ENCODE measurements around the gene PASD1. TPM values are rescaled to one million over a fixed set of nuclear protein-coding genes. Genes with fewer than 3 reads are reported as not detected.
"Not testable (repeated sequence)": the region's sequence is repeated elsewhere in the genome, so short reads cannot be mapped to it uniquely, and the experiment has no call there.

PASD1 gene
- total RNA-seq, 2 donors from 2014 or later: not detected

DNA sequence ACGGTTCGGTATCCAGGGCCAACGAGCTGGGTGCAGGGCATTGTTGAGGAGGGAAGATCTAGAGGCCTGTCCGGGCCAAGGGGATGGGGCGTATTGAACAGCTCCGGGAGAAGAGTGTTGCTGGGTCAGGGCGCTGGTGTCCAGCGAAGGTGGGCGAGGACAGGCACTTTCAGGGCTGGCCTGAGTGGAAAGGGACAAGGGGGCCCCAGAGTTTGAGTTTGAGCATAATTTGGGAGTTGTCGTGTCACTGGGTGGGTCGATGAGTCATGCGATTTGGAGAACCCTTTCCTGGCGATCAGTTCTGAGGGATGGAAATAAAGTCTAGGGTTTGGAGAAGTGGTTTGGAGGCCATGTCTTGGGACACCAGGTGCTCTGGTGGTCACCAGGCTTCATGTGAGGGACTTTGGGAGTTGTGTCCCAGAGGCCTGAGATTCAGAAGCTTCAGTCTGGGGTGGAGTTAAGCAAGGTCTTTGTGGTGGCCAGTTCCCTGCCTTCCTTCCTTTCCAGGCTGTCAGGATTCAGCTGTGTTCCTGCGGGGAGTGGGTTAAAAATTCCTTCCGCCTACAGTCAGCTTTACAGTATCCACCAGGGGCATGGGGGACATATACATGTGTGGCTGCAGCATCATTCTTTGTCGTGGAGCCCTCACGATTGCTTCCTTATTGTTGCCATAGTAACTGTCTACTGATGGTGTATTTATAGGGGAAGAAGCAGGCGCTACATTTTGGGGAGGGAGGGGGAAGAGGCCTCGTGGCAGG is 132.3 kb downstream of the PASD1 start:
- no peak for DNase-seq
- intact Hi-C loops (cut with DNase I, micrococcal nuclease): no loop called here
- ATAC-seq: no peak

DNA sequence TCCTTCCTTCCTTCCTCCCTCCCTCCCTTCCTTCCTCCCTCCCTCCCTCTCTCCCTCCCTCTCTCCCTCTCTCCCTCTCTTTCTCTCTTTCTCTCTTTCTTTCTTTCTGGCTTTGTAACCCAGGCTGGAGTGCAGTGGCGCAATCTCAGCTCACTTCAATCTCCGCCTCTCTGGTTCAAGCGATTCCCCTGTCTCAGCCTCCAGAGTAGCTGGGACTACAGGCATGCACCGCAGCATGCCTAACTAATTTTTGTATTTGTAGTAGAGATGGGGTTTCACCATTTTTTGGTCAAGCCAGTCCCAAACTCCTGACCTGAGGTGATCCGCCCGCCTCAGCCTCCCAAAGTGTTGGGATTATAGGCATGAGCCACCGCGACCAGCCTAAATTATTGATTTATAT is 133.6 kb downstream of the PASD1 start:
- DNase-seq; ATAC-seq; intact Hi-C loops (cut with DNase I, micrococcal nuclease): not testable (repeated sequence)

DNA sequence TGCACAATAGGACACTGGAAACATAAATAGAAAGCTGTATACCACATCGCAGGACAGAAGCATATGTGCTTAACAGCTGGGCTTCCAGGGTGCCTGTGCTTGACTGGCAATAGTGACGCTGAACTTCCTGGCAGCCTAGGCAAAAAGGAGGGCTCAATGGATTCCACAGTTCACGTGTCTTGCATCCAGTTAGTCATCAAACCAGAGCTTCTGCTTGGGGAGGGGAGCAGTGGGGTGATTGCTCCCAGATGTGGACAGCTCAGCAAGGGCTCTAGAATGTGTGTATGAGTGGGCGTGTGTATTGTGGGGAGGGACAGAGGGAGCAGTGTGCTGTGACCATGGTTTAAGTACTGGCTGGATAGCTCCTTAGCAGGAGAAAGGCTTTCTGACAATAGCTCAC is 134.0 kb downstream of the PASD1 start:
- intact Hi-C loops (cut with DNase I, micrococcal nuclease): no loop called here
- ATAC-seq (no peak), DNase-seq (no peak)

DNA sequence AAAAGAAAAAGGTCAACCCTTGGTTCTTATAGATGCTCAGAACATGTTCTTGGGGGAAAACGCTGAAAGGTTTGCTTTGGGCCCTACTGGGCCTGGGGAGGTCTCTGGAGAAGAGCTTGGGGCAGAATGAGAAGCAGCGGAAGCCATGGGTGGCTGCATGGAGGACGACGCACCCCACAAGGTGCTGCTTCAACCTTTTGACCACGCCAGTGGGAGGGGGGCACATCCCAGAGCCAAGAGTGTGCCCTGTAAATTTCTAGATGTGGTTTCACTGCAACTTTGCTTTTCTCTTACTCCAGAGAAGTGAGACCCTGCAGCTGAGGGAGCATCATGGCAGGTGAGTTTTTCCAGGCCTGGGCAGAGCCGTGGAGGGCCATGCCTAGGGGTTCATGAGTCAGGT is 135.0 kb downstream of the PASD1 start:
- no peak for DNase-seq
- intact Hi-C loops (cut with DNase I, micrococcal nuclease): no loop called here
- no peak for ATAC-seq

DNA sequence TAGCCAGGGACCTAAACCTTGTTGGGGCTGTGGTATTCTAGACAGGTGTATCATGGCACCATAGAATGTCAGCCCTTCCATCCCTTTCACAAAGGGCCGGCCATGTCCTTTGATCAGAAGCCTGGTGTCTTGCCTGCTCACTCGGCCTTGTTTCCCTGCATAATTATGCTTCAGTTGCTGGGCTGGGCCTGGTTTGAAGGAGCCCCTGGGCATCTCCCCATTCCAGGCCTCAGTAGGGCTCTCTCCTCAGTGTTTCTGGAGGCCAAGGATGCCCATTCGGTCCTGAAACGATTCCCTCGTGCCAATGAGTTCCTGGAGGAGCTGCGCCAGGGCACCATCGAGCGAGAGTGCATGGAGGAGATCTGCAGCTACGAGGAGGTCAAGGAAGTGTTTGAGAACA is 136.3 kb downstream of the PASD1 start:
- ATAC-seq (no peak), DNase-seq (no peak)
- intact Hi-C loops (cut with DNase I, micrococcal nuclease): no loop called here

DNA sequence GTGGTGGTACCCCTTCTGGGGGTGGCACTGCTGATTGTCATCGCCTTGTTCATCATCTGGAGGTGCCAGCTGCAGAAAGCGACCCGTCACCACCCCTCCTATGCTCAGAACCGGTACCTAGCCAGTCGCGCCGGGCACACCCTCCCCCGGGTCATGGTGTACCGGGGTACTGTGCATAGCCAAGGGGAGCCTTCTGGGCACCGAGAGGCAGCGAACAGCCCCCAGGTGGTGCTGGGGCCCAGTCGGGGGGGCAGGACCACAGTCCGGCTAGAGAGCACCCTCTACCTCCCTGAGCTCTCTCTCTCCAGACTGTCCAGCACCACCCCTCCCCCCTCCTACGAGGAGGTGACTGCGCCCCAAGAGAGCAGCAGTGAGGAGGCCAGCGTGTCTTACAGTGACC is 137.1 kb downstream of the PASD1 start:
- ATAC-seq (no peak), DNase-seq (no peak)
- intact Hi-C loops (cut with DNase I, micrococcal nuclease): no loop called here

DNA sequence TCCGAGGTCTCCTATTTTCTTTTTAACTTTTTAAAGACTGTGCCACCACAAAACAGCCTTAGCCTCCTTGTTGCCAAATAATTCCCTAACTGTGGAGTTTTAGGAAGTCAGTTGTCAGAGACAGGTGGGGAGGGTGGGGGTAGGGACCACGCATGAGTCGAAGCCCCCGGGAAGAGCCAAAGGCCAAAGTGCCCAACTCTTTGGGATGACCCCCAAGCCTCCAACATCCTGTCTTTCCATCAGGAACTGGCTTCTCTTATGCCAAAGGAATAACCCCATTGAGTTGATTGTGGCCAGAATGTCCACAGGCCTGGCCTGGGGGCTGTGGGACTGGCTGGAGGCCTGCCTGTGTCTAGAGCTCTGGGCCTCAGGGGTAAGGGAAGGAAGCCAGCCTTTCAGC is 137.6 kb downstream of the PASD1 start:
- intact Hi-C loops (cut with DNase I, micrococcal nuclease): no loop called here
- DNase-seq (no peak), ATAC-seq (no peak)

DNA sequence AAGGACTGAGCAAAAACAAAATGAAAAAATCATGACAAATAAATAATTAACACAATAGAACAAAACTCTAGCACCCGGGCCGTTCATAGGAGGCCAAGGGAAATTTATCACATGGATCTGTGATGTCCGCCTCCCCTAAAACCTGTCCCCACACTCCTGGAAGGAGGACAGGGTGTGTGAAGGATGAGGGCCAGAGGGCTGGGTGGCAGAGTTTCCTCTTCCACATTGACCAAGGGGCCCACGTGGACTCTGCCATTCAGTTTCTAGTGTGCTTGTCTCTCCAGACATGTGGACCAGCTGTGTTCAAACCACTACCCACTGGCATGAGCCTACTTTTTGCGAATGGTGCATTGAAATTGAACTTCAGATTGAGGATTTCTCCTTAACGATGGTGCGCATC is 138.1 kb downstream of the PASD1 start:
- intact Hi-C loops (cut with DNase I, micrococcal nuclease): no loop called here
- no peak for ATAC-seq
- DNase-seq: no peak

DNA sequence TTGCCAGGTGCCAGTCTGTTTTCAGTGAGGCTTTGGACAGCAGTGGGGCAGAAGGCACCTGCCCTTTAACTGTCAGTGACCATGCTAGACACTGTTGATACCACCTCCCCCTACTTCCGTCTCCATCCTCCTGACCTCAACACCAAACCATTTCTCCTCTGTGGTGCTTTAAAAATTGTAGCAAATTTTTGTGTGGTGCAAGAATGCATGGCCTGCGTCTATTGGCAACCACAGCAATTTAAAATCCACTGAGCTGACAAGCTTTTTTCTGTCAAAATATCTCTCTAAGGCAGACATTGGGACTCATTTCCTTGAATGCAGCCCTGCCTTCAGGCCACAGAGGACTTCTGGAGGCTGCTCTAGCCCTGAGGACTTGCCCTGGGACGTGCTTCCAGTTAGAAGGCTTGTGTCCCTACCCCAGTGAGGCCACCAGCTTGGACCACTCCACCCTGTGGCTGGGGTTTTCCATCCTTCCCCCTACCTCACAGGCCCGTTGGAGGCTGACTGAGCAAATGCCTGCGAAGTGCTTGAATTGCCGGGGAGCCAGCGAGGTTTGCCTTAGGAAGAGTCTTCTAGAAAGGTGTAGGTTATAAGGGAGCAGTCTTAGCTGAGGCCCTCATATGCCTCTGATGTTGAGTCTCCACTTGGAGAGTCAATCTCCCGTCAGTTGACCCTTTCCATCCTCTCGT is 138.7 kb downstream of the PASD1 start:
- DNase-seq (no peak), ATAC-seq (no peak)
- intact Hi-C loops (cut with DNase I, micrococcal nuclease): no loop called here

DNA sequence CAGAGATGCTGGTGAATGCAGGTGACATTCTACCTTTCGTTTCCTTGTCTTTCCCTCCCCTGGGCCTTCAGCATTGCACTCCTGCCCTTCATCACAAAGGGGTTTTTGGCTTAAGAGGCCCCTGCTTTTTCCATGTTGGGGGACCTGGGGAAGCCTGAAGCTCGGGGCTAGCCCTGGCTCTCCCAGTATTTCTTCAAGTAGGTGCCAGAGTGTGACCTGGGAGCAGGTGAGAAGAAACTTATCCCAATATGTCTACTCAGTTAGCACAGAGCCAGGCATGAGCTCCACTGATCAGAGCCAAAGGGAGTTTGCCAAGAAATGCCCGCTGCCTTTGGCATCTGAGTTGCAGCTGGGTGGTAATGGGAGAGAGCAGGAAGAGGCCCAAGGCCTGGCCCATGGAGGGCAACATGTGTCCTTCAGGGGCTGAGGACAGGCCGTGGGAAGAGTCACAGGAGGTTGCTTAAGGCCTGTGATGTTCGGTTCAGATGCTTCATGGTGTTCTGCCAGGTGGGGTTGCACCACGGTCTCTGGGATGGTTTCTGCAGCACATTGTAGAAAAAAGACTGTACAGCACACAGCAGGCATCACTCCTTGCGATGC is 139.4 kb downstream of the PASD1 start:
- DNase-seq: no peak
- no peak for ATAC-seq
- intact Hi-C loops (cut with DNase I, micrococcal nuclease): no loop called here

DNA sequence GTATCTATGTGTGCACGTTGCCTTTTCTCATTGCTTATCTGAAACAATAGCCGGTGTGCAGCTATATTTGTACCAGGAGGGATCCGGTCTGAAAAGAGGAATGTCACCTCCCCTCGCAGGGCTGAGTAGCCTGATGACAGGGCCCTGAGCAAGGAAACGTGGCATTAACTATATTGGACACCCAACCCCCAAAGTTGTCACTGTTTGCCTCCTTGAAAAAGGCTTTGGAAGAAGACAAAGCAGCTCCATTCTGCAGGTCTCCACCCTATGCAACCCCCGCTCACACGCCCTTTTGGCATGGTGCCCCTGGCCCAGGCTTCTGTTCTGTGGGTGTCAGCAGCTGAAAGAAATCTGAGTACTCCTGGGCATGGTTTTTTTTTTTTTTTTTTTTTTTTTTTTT is 140.0 kb downstream of the PASD1 start:
- DNase-seq (no peak), ATAC-seq (no peak)
- intact Hi-C loops (cut with DNase I, micrococcal nuclease): no loop called here

DNA sequence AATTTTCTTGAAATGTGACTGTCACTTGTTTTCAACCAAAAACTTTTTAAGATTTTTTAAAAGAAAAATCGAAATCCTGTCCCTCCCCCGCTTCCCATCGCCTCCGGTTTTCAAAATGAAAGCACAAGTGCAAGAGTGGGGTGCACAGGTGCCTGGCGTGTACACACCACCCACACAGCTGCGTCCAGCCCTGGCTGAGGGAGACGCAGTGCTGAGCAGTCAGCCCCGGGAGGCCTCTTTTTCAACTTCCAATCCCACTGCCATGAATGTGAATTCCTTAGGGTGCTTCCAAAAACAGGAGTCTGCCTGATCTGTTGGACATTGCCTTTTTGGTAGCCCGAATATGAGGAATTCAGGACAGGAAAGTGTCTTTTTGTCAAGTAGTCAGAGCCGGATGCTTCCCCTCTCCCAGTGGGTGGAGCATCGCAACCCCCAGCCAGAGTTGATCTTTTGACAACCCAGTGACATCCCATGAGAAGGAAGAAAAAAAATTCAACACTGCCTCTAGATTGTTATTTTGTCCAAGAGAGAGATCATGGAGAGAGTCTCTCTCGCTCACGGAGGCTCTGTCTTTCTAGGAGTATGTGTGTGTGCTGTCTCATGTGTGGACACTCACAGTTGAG is 140.7 kb downstream of the PASD1 start:
- DNase-seq: no peak
- intact Hi-C loops (cut with DNase I, micrococcal nuclease): no loop called here
- no peak for ATAC-seq

DNA sequence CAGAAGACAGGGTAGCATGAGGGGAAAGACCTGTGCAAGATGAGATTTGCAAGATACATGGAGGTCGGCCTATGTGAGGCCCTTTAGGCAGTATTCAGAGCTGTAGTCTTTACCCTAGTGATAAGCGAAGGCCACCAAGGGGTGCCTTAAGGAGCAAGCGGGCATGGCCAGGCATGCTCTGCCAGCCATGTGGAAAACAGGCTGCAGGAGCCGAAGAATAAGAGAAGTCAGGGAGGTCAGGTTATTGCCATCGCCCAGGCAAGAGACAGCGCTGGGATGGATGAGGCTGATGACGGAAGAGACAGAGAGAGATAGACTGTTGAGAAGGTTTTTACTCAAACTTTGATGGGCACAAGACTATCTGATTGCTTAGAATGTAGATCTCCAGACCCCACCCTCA is 145.3 kb downstream of the PASD1 start:
- DNase-seq (no peak), ATAC-seq (no peak)
- intact Hi-C loops (cut with DNase I, micrococcal nuclease): no loop called here

DNA sequence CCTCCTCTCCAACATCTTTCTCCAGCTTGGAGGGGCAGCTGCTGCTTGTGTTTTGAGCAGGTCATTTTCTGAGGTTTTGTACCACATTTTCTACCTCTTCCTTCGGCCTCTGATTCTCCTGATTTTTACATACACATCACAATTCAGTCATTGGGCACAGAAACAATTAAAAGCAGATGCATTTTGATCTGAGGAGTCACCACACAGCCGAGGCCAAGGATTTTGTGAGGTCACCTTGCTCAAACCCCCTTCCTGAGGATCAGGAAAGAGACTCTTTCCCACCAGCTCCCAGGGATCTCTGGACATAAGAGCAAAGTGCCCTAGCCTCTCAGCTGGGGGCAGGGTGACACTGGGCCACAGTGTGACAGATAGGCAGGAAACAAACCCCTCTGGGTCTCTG is 147.0 kb downstream of the PASD1 start:
- ATAC-seq: no peak
- DNase-seq: no peak
- intact Hi-C loops (cut with DNase I, micrococcal nuclease): no loop called here

DNA sequence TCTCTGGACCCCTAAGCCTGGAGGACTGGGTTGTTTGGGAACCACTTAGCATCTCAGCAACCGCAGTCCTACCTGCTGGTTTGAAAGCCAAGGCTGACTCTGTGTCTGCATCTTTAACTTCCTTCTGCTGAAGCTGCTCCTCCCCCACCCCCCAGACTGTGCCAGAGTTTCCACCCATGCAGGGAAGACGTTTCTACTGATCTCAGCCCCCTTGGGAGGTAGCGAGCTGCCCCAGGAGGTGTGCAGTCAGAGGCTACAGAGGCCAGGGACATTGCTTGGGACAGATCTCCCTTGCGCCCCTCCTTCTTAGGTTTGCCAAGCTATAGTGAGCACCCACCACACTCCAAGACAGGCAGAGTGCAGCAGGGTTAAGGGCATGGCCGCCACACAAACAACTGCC is 147.7 kb downstream of the PASD1 start:
- intact Hi-C loops (cut with DNase I, micrococcal nuclease): no loop called here
- ATAC-seq (no peak), DNase-seq (no peak)

DNA sequence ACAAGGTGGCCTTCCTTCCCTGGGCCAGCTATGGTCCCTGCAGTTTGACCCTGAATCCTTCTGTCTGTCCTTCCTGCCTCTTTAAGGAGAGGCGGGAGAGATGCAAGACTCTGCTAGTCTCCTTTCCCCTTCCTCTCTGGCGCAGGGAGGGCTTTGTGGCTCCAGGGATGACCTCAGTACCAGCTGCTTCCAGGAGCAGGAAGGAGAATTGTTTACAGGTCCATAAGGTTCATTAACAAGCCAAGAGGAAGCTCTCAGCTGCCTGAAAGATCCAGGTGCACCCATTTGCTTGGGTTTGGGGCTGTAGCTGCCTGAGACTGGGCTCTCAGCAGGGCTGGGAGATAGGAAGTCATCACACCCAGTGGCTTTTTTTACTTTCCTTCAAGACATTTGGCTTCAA is 148.3 kb downstream of the PASD1 start:
- intact Hi-C loops (cut with DNase I, micrococcal nuclease): no loop called here
- ATAC-seq (peak; percentile 42), DNase-seq (no peak)

DNA sequence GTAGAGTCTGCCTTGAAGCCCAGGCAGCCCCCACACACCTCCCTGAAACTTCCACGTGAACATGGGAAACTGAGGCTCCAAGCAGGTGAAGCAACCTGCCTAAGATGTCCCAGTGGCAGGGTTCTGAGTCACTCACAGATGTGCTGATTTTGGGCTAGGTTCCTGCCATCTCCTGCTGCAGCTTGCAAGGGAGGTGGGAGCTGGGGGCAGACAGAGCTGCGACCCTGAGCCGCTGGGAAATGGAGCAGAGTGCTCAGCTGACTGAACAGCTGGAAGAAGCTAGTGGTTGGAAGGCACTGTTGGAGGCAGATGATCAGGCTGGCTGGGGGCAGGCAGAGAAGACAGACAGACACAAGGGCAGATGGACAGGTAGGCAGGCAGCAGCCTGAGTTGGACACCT is 148.8 kb downstream of the PASD1 start:
- DNase-seq (no peak), ATAC-seq (no peak)
- intact Hi-C loops (cut with DNase I, micrococcal nuclease): no loop called here

DNA sequence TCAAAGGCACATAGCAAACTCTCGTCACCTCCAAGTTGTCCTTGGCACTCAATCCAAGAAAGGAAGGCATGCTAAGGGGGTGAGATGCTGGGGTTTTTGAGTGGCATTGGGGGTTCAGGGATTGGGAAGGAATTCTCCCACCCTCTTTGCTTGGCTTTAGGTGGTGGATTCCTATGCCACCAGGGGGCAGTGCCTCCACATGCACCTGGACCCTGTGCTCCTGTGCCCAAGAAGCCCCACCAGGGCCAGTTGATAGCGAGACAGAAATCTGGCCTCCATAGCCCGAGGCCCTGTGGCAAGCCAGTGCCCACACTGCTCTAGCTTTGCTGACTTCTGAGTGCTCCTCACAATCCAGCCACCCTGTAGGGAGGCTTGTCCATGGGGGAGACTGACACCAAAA is 150.4 kb downstream of the PASD1 start:
- DNase-seq (peak in 1 of 2 donors; percentile 16), ATAC-seq (peak; percentile 39)
- intact Hi-C loops (cut with DNase I, micrococcal nuclease): no loop called here

DNA sequence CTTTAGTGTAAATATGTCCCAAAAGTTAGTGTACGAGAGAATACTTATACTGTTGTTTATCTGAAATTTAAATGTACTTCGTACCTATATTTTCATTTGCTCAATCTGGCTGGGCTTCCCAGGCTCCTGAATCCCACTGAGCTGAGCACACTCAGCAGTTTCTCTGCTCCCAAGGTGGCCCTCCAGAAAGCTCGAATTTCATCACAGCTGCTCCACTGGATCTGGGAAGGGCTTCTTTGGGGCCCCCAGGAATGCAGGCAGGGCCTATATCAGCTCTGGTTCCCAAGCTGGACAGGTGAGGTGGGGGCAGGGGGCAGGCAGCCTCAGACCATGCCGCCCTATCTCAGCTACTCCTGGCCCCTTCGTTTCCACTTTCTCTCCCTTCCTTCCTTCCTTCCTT is 150.9 kb downstream of the PASD1 start:
- ATAC-seq: no peak
- DNase-seq: no peak
- intact Hi-C loops (cut with DNase I, micrococcal nuclease): no loop called here

DNA sequence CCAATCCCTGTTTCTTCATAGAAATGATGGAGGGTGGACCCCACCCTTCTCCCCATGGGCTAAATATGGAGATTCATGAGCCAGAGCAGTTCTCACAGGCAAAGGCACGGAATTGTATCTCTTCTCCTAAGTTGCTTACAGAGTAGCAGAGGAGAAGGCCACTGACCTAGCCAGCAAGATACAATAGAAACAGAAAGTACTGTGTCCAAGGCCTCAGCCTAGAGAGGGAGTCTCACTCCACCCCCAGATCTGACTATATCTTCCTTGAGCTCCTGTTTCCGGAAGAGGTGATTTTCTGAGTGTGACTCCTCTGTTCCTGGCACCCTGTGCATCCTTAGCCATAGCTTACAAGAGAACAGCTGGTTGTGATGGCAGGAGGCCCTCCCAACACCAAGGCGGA is 152.3 kb downstream of the PASD1 start, which contains the start of gene FATE1:
TSS of gene FATE1 (plus strand) at position 284 of the 400 bp plus-strand sequence. CDS start at position 369, 85 bp downstream.
- intact Hi-C loops (cut with DNase I, micrococcal nuclease): no loop called here
- no peak for DNase-seq
- no peak for ATAC-seq

All from left colon (tissue), 2 donors.